Heart right ventricle (tissue), 16 donors: ENCODE results near the gene METTL21A. TPM values are rescaled to one million over a fixed set of nuclear protein-coding genes. Genes with fewer than 3 reads are reported as not detected.

Experiments
- ATAC-seq, 8 donors: fragments of 200-7000 bp; cut with Tn5 transposase; one replicate each; pipeline ENCODE4 v1.9.1; 2020; ENCODE audit warnings: mild to moderate bottlenecking in 8 of 8, moderate library complexity in 8 of 8, moderate number of reproducible peaks in 1 of 8
- DNase-seq, 2 donors: peaks; one replicate each; pipeline ENCODE4 v3.0.0-alpha.2; 2020
- H3K27ac ChIP-seq, 10 donors: fragments of 200-600 bp; sonication (generic) in 2 of 10; one replicate each; pipeline versions ENCODE4 v1.5.0 to v1.8.0; 2020 to 2022; ENCODE audit warnings: mild to moderate bottlenecking in 3 of 10
- H3K27me3 ChIP-seq, 7 donors: fragments of 200-600 bp; one replicate each; pipeline ENCODE4 v1.8.0; 2021 to 2022; ENCODE audit warnings: mild to moderate bottlenecking in 2 of 7
- H3K36me3 ChIP-seq, 9 donors: fragments of 200-600 bp; sonication (generic) in 1 of 9; one replicate each; pipeline versions ENCODE4 v1.5.0 to v1.8.0; 2020 to 2022; ENCODE audit warnings: mild to moderate bottlenecking in 2 of 9
- H3K4me1 ChIP-seq, 9 donors: fragments of 200-600 bp; sonication (generic) in 1 of 9; one replicate each; pipeline versions ENCODE4 v1.5.0 to v1.8.0; 2020 to 2022; ENCODE audit warnings: mild to moderate bottlenecking in 4 of 9
- H3K4me3 ChIP-seq, 10 donors: fragments of 200-600 bp; sonication (generic) in 2 of 10; one replicate each; pipeline versions ENCODE4 v1.5.0 to v1.8.0; 2020 to 2022; ENCODE audit warnings: mild to moderate bottlenecking in 7 of 10, moderate library complexity in 2 of 10
- H3K9me3 ChIP-seq, 11 donors: fragments of 200-600 bp in 10 of 11; sonication (generic) in 2 of 11; one replicate each; pipeline versions ENCODE4 v1.5.0 to v1.8.0; 2013 to 2022; ENCODE audit warnings: mild to moderate bottlenecking in 2 of 11, control low read depth in 1 of 11, moderate library complexity in 1 of 11
- WGBS, 2 donors: extraction: QIAGEN DNeasy Blood & Tissue Kit; methylation state at CpG; one replicate each; pipeline ENCODE4 v1.1.7; 2013; ENCODE audit warnings: inconsistent platforms in 1 of 2; 5-methylcytosine and 5-hydroxymethylcytosine counted together
- intact Hi-C, 10 donors: fragments of 100-400 bp; cut with DNase I; formaldehyde crosslinking; loops; one replicate each; pipeline versions ENCODE4 v1.11.1 to v1.14.2; 2022
- polyA plus RNA-seq, 2 donors: library from polyadenylated mRNA; stranded (reverse); fragments of 200-250 nt; gene quantifications; one replicate each; pipeline ENCODE4 v1.2.3, GENCODE V29; 2013
- total RNA-seq, 10 donors: library from RNA; stranded (reverse); fragmentation: NEBNext Ultra II Directional in 3 of 10; extraction: Animal tissue kit (Norgen Biotek cat#: 25700) in 3 of 10; gene quantifications; one replicate each; pipeline versions ENCODE4 v1.2.1 to v1.2.4, GENCODE V29; 2021 to 2023
- TF ChIP-seq, protein P1 (sequence below), 9 donors: fragments of 200-600 bp; sonication (generic) in 2 of 9; IDR thresholded peaks; one replicate each; pipeline versions ENCODE4 v1.5.0 to v1.8.0; 2021 to 2022; ENCODE audit warnings: antibody characterized with exemption in 9 of 9, mild to moderate bottlenecking in 5 of 9, moderate library complexity in 1 of 9
- donor health status: Arrhythmogenic right ventricular cardiomyopathy.
- donor health status: ischemic (EF 13 %, LVEDD 7.1; RV severe dilation, severe dysfunction).
- donor health status: healthy with polysubstance abuse.
- donor health status: DM: no; HTN: yes; CAD: no.
- donor health status: DM: no; HTN: no; CAD: no.
- donor health status: ischemic (EF 25% LVEDD 6.9; RV normal size, moderate dysfunction).
- donor health status: ischemic (EF 25% LVEDD 5.7; RV mildly dilated, moderate dysfunction).
- donor health status: healthy.
- donor health status: DM: yes; HTN: yes; CAD: no.
- donor health status: Ischemic cardiomyopathy.
- donor health status: ischemic (EF 35%, LVEDD 5.7; RV mildly dilated, moderate dysfunction).
- donor health status: nonischemic (EF 11% LVEDD 7.7; RV severe dilation, severe dysfunction).
- donor health status: DM: yes; HTN: yes; CAD: no.
- donor health status: PGD.
- donor health status: ischemic (EF 29% LVEDD 5.4; RV normal size, mild dysfunction).
- donor health status: nonischemic (EF 23%, LVEDD 6.1; RV moderate dilation, normal function).

The METTL21A gene
- total and polyA plus RNA-seq, 12 donors: 10.0 to 22.5 (median 13.8) TPM

GRCh38 chr2:207614824-207615223 is 10.4 kb downstream of the METTL21A start:
- TF ChIP-seq, protein P1, sequence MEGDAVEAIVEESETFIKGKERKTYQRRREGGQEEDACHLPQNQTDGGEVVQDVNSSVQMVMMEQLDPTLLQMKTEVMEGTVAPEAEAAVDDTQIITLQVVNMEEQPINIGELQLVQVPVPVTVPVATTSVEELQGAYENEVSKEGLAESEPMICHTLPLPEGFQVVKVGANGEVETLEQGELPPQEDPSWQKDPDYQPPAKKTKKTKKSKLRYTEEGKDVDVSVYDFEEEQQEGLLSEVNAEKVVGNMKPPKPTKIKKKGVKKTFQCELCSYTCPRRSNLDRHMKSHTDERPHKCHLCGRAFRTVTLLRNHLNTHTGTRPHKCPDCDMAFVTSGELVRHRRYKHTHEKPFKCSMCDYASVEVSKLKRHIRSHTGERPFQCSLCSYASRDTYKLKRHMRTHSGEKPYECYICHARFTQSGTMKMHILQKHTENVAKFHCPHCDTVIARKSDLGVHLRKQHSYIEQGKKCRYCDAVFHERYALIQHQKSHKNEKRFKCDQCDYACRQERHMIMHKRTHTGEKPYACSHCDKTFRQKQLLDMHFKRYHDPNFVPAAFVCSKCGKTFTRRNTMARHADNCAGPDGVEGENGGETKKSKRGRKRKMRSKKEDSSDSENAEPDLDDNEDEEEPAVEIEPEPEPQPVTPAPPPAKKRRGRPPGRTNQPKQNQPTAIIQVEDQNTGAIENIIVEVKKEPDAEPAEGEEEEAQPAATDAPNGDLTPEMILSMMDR (IDR thresholded peaks at IDR 0.05): no peak
- DNase-seq (no peak), ATAC-seq (no peak)
- peaks cover 0 to 63% (median 9%) of the 10 kb centered on the region in 9 donors for H3K36me3 ChIP-seq
- 88 to 93% methylated on average over 2 of the region's 2 CpGs for WGBS, 2 donors
- H3K27ac ChIP-seq: no peak overlapping the region
- no peak overlapping the region for H3K4me3 ChIP-seq
- no peaks in the 10 kb centered on the region for H3K9me3 ChIP-seq
- H3K27me3 ChIP-seq: no peaks in the 10 kb centered on the region
- peaks cover 0 to 14% (median 0%) of the 10 kb centered on the region in 9 donors for H3K4me1 ChIP-seq
- intact Hi-C loops: no loop called here

DNA sequence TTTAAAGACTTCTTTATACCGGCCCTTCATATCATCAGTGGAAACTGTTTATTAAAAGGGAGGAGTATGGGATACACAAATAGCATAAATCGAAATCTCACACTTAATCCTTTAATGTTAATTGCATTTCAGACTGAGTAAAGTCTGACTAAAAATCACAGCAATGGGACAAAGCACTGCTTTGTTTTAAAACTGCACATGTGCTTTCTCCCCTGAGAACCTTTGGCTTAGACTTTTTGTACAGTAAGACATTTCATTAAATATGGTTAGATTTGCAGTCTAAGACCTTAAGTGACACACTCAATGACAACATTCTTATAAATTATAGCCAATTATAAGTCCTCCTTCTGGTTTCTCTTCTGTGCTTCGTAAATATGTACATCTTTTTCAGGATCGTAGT is 12.5 kb downstream of the METTL21A start:
- intact Hi-C loops: no loop called here
- H3K4me1 ChIP-seq: peaks cover 0 to 4% (median 0%) of the 10 kb centered on the region in 9 donors
- ATAC-seq (no peak), DNase-seq (no peak)
- no peak overlapping the region for H3K4me3 ChIP-seq
- no peak overlapping the region for H3K27ac ChIP-seq
- 77 to 83% methylated on average over 4 of the region's 4 CpGs for WGBS, 2 donors
- peaks cover 0 to 42% (median 5%) of the 10 kb centered on the region in 9 donors for H3K36me3 ChIP-seq
- TF ChIP-seq, protein P1 (IDR thresholded peaks at IDR 0.05): no peak
- no peaks in the 10 kb centered on the region for H3K9me3 ChIP-seq
- H3K27me3 ChIP-seq: no peaks in the 10 kb centered on the region

DNA sequence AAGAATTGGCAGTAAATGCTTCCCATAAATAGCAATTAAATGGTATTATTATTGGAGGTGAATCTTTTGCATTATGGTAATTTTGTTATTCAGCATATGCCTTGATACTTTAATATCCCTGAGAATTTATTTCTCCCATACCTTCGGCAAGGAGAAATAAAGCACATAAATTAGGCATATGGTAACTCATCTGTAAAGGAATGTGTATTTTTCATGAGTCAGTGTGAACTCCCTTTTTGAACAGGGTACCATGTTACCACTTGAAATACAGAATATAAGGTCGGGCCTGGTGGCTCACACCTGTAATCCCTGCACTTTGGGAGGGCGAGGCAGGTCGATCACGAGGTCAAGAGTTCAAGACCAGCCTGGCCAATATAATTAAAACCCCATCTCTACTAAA is 18.4 kb downstream of the METTL21A start:
- ATAC-seq (no peak), DNase-seq (no peak)
- no peaks in the 10 kb centered on the region for H3K9me3 ChIP-seq
- H3K36me3 ChIP-seq: peaks cover 0 to 14% (median 0%) of the 10 kb centered on the region in 9 donors
- no peaks in the 10 kb centered on the region for H3K27me3 ChIP-seq
- intact Hi-C loops: no loop called here
- 97% methylated on average over 5 of the region's 5 CpGs for WGBS, 2 donors
- no peaks in the 10 kb centered on the region for H3K4me1 ChIP-seq
- H3K27ac ChIP-seq: no peak overlapping the region
- H3K4me3 ChIP-seq: no peak overlapping the region
- TF ChIP-seq, protein P1 (IDR thresholded peaks at IDR 0.05): no peak

GRCh38 chr2:207606399-207606798 is 18.8 kb downstream of the METTL21A start:
- H3K36me3 ChIP-seq: peaks cover 0 to 14% (median 0%) of the 10 kb centered on the region in 9 donors
- 93 to 98% methylated on average over 5 to 7 of the region's 7 CpGs for WGBS, 2 donors
- no peaks in the 10 kb centered on the region for H3K9me3 ChIP-seq
- no peak overlapping the region for H3K4me3 ChIP-seq
- intact Hi-C loops: no loop called here
- no peaks in the 10 kb centered on the region for H3K27me3 ChIP-seq
- TF ChIP-seq, protein P1 (IDR thresholded peaks at IDR 0.05): no peak
- H3K27ac ChIP-seq: no peak overlapping the region
- ATAC-seq (no peak), DNase-seq (no peak)
- H3K4me1 ChIP-seq: no peaks in the 10 kb centered on the region
